ENCODE results near the gene MET.

MET gene

GRCh38 chr7:116728413-116728812 is 56.4 kb downstream of the MET start:
- Mint-ChIP-seq H3K36me3 (ENCODE audit: insufficient read depth) (no peaks in the 10 kb centered on the region), H3K27ac (no peak overlapping the region), H3K4me1 (ENCODE audit: low read depth in 2 of 2) (no peaks in the 10 kb centered on the region), H3K9me3 (no peaks in the 10 kb centered on the region), H3K4me3 (no peak overlapping the region), H3K27me3 (peaks cover 12 to 30% of the 10 kb centered on the region in 2 donors)
- DNase-seq: no peak
- no peak for ATAC-seq (replicated peaks)

GRCh38 chr7:116730097-116731022 is 58.4 kb downstream of the MET start:
- Mint-ChIP-seq H3K4me3 (no peak overlapping the region), H3K9me3 (no peaks in the 10 kb centered on the region), H3K27me3 (peaks cover 16 to 38% of the 10 kb centered on the region in 2 donors), H3K36me3 (ENCODE audit: insufficient read depth) (no peaks in the 10 kb centered on the region), H3K4me1 (ENCODE audit: low read depth in 2 of 2) (no peaks in the 10 kb centered on the region), H3K27ac (no peak overlapping the region)
- no peak for ATAC-seq (replicated peaks)
- DNase-seq: no peak

- H3K36me3 Mint-ChIP-seq (ENCODE audit: insufficient read depth): no peaks in the 10 kb centered on the region
- DNase-seq: no peak
- H3K27ac Mint-ChIP-seq: no peak overlapping the region
- no peaks in the 10 kb centered on the region for H3K4me1 Mint-ChIP-seq (ENCODE audit: low read depth in 2 of 2)
- ATAC-seq (replicated peaks): no peak
- no peaks in the 10 kb centered on the region for H3K9me3 Mint-ChIP-seq
- peaks cover 17 to 39% of the 10 kb centered on the region in 2 donors for H3K27me3 Mint-ChIP-seq
- no peak overlapping the region for H3K4me3 Mint-ChIP-seq
These were observed 59.0 kb downstream of the MET start for GRCh38 chr7:116731023-116731395.

GRCh38 chr7:116731445-116732335 is 59.7 kb downstream of the MET start:
- Mint-ChIP-seq H3K4me3 (no peak overlapping the region), H3K4me1 (ENCODE audit: low read depth in 2 of 2) (no peaks in the 10 kb centered on the region), H3K9me3 (no peaks in the 10 kb centered on the region), H3K27ac (no peak overlapping the region), H3K36me3 (ENCODE audit: insufficient read depth) (no peaks in the 10 kb centered on the region), H3K27me3 (peaks cover 17 to 33% of the 10 kb centered on the region in 2 donors)
- no peak for DNase-seq
- ATAC-seq (replicated peaks): no peak

- no peak overlapping the region for H3K4me3 Mint-ChIP-seq
- H3K9me3 Mint-ChIP-seq: no peaks in the 10 kb centered on the region
- H3K27me3 Mint-ChIP-seq: peaks cover 17 to 21% of the 10 kb centered on the region in 2 donors
- H3K4me1 Mint-ChIP-seq (ENCODE audit: low read depth in 2 of 2): no peaks in the 10 kb centered on the region
- no peaks in the 10 kb centered on the region for H3K36me3 Mint-ChIP-seq (ENCODE audit: insufficient read depth)
- DNase-seq: no peak
- ATAC-seq (replicated peaks): no peak
- no peak overlapping the region for H3K27ac Mint-ChIP-seq
These were observed 61.0 kb downstream of the MET start for GRCh38 chr7:116732788-116733694.

- no peak overlapping the region for H3K27ac Mint-ChIP-seq
- DNase-seq: no peak
- no peak overlapping the region for H3K4me3 Mint-ChIP-seq
- H3K36me3 Mint-ChIP-seq (ENCODE audit: insufficient read depth): no peaks in the 10 kb centered on the region
- no peaks in the 10 kb centered on the region for H3K9me3 Mint-ChIP-seq
- no peaks in the 10 kb centered on the region for H3K4me1 Mint-ChIP-seq (ENCODE audit: low read depth in 2 of 2)
- peaks cover 17 to 21% of the 10 kb centered on the region in 2 donors for H3K27me3 Mint-ChIP-seq
- no peak for ATAC-seq (replicated peaks)
These were observed 62.1 kb downstream of the MET start for GRCh38 chr7:116733924-116734580.

- no peak for ATAC-seq (replicated peaks)
- no peak overlapping the region for H3K27ac Mint-ChIP-seq
- no peaks in the 10 kb centered on the region for H3K9me3 Mint-ChIP-seq
- H3K4me3 Mint-ChIP-seq: no peak overlapping the region
- H3K4me1 Mint-ChIP-seq (ENCODE audit: low read depth in 2 of 2): no peaks in the 10 kb centered on the region
- peaks cover 16 to 21% of the 10 kb centered on the region in 2 donors for H3K27me3 Mint-ChIP-seq
- DNase-seq: no peak
- no peaks in the 10 kb centered on the region for H3K36me3 Mint-ChIP-seq (ENCODE audit: insufficient read depth)
These were observed 62.7 kb downstream of the MET start for GRCh38 chr7:116734710-116735109.

- peaks cover 16 to 28% of the 10 kb centered on the region in 2 donors for H3K27me3 Mint-ChIP-seq
- no peak for ATAC-seq (replicated peaks)
- H3K4me3 Mint-ChIP-seq: no peak overlapping the region
These were observed 65.1 kb downstream of the MET start for GRCh38 chr7:116736927-116737715.

GRCh38 chr7:116738378-116738777 is 66.4 kb downstream of the MET start:
- Mint-ChIP-seq H3K27ac (no peak overlapping the region), H3K4me3 (no peak overlapping the region), H3K4me1 (ENCODE audit: low read depth in 2 of 2) (no peaks in the 10 kb centered on the region), H3K9me3 (no peaks in the 10 kb centered on the region), H3K27me3 (peaks cover 21 to 39% of the 10 kb centered on the region in 2 donors), H3K36me3 (ENCODE audit: insufficient read depth) (no peaks in the 10 kb centered on the region)
- DNase-seq: no peak
- no peak for ATAC-seq (replicated peaks)

More at GRCh38 chr7:116736927-116737715, 65.1 kb downstream of the MET start:
- no peak overlapping the region for H3K27ac Mint-ChIP-seq
- H3K4me1 Mint-ChIP-seq (ENCODE audit: low read depth in 2 of 2): no peaks in the 10 kb centered on the region
- H3K9me3 Mint-ChIP-seq: no peaks in the 10 kb centered on the region
- DNase-seq: no peak
- H3K36me3 Mint-ChIP-seq (ENCODE audit: insufficient read depth): no peaks in the 10 kb centered on the region

- H3K36me3 Mint-ChIP-seq (ENCODE audit: insufficient read depth): no peaks in the 10 kb centered on the region
- H3K4me1 Mint-ChIP-seq (ENCODE audit: low read depth in 2 of 2): no peaks in the 10 kb centered on the region
- H3K4me3 Mint-ChIP-seq: no peak overlapping the region
- DNase-seq: no peak
- ATAC-seq (replicated peaks): no peak
- H3K27me3 Mint-ChIP-seq: peaks cover 28 to 48% of the 10 kb centered on the region in 2 donors
- no peaks in the 10 kb centered on the region for H3K9me3 Mint-ChIP-seq
- no peak overlapping the region for H3K27ac Mint-ChIP-seq
These were observed 67.3 kb downstream of the MET start for GRCh38 chr7:116739307-116739706.

GRCh38 chr7:116740231-116740630 is 68.2 kb downstream of the MET start:
- Mint-ChIP-seq H3K4me3 (no peak overlapping the region), H3K9me3 (no peaks in the 10 kb centered on the region), H3K36me3 (ENCODE audit: insufficient read depth) (no peaks in the 10 kb centered on the region), H3K4me1 (ENCODE audit: low read depth in 2 of 2) (no peaks in the 10 kb centered on the region), H3K27me3 (peaks cover 30 to 46% of the 10 kb centered on the region in 2 donors), H3K27ac (no peak overlapping the region)
- DNase-seq (no peak), ATAC-seq (replicated peaks) (no peak)

Measured in effector memory CD8-positive, alpha-beta T cell (primary cell).